Measurements from ENCODE around the gene EFCAB9. TPM values are rescaled to one million over a fixed set of nuclear protein-coding genes. Genes with fewer than 3 reads are reported as not detected.

The EFCAB9 gene
- total RNA-seq, 1 experiment from 2014 or later: not detected

DNA sequence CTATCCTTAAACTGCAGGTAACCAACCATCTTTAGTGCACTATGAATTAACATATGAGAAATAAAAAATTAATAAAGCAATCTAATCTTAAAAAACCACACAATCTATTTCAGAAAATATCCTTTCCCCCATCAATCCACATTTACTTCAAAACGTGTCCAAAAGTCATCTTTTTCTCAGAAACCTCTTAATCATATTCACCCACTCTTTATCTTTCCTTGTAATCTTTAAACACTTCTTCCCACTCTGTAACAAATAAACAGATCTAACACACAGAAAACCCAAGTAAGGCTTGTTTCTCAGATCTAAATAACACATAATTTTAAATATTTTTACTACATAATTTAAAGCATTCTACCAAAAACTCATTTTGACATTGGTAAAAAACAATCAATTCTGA lies 44.4 kb downstream of the EFCAB9 start:
- POLR2A ChIA-PET: no interaction called here
- BruUV-seq (replicated peaks): no TSS peak
- Histone ChIP-seq H3K79me2 (ENCODE audit: insufficient read depth, low read length) (peaks cover 3% of the 10 kb centered on the region; the same call in 1 of the 2 replicates), H3K36me3 (ENCODE audit: control insufficient read depth in 1 of 2, insufficient read depth in 2 of 2, low read length in 2 of 2) (peaks cover 0 to 3% of the 10 kb centered on the region in 2 experiments; a peak in 1 of 4 replicates), H3K4me1 (ENCODE audit: control insufficient read depth in 1 of 2, insufficient read depth in 2 of 2, low read length in 2 of 2) (peaks cover 0 to 4% of the 10 kb centered on the region in 2 experiments; a peak in 1 of 4 replicates), H3K4me2 (ENCODE audit: low read length) (no peak overlapping the region), H3K4me3 (replicated peaks in 1 of 2; ENCODE audit: low read depth in 1 of 2, low read length in 2 of 2) (no peak overlapping the region), H3K9me2 (ENCODE audit: insufficient read depth) (no peaks in the 10 kb centered on the region), H4K20me1 (ENCODE audit: insufficient read depth) (no peaks in the 10 kb centered on the region), H2AFZ (ENCODE audit: low read depth, low read length, poor library complexity, severe bottlenecking) (no peak overlapping the region), H3K27me3 (ENCODE audit: insufficient read depth, low read length) (no peaks in the 10 kb centered on the region), H3K9ac (ENCODE audit: low read length) (no peak overlapping the region), H3K9me3 (ENCODE audit: control insufficient read depth in 1 of 2, insufficient read depth in 1 of 2, low read depth in 1 of 2, low read length in 2 of 2) (no peaks in the 10 kb centered on the region), H3K27ac (ENCODE audit: low read depth, low read length) (no peak overlapping the region)
- CTCF ChIA-PET: no interaction called here
- RAD21 ChIA-PET (ENCODE audit: low non-redundant PET in 1 of 2, low total read pairs in 2 of 2, uncharacterized antibody in 2 of 2, unreplicated experiment in 2 of 2): no interaction called here
- no peak for ATAC-seq
- DNase-seq (ENCODE audit: low read depth, low spot score): no peak
- TF ChIP-seq, protein P1, sequence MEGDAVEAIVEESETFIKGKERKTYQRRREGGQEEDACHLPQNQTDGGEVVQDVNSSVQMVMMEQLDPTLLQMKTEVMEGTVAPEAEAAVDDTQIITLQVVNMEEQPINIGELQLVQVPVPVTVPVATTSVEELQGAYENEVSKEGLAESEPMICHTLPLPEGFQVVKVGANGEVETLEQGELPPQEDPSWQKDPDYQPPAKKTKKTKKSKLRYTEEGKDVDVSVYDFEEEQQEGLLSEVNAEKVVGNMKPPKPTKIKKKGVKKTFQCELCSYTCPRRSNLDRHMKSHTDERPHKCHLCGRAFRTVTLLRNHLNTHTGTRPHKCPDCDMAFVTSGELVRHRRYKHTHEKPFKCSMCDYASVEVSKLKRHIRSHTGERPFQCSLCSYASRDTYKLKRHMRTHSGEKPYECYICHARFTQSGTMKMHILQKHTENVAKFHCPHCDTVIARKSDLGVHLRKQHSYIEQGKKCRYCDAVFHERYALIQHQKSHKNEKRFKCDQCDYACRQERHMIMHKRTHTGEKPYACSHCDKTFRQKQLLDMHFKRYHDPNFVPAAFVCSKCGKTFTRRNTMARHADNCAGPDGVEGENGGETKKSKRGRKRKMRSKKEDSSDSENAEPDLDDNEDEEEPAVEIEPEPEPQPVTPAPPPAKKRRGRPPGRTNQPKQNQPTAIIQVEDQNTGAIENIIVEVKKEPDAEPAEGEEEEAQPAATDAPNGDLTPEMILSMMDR (IDR thresholded peaks at IDR 0.05 in 2 of 3, conservative IDR thresholded peaks at IDR 0.05 in 1 of 3; ENCODE audit: borderline replicate concordance in 1 of 3, insufficient read depth in 1 of 3, low read depth in 2 of 3, low read length in 2 of 3): no peak
- TF ChIP-seq EGR1 (IDR thresholded peaks at IDR 0.05; ENCODE audit: low read depth) (no peak), TCF7L2 (IDR thresholded peaks at IDR 0.05; ENCODE audit: borderline replicate concordance, extremely low read depth, insufficient read depth, insufficient read length) (no peak), EZH2phosphoT487 (IDR thresholded peaks at IDR 0.05; ENCODE audit: borderline replicate concordance) (no peak), CBX3 (IDR thresholded peaks at IDR 0.05; ENCODE audit: low read depth) (no peak), MAX (IDR thresholded peaks at IDR 0.05) (no peak), ZFX (IDR thresholded peaks at IDR 0.05) (no peak), RAD21 (IDR thresholded peaks at IDR 0.05; ENCODE audit: low read depth) (no peak), ELF1 (IDR thresholded peaks at IDR 0.05; ENCODE audit: borderline replicate concordance, low read depth) (no peak), ZNF274 (IDR thresholded peaks at IDR 0.05; ENCODE audit: low read depth, low read length) (no peak), YY1 (IDR thresholded peaks at IDR 0.05; ENCODE audit: extremely low read depth, insufficient replicate concordance, low read depth, low read length) (no peak), EZH2 (IDR thresholded peaks at IDR 0.05) (no peak), REST (IDR thresholded peaks at IDR 0.05; ENCODE audit: low read depth) (no peak), FOSL1 (IDR thresholded peaks at IDR 0.05; ENCODE audit: low read depth) (no peak), SIN3A (IDR thresholded peaks at IDR 0.05; ENCODE audit: low read depth) (no peak), JUND (IDR thresholded peaks at IDR 0.05) (no peak), CEBPB (IDR thresholded peaks at IDR 0.05; ENCODE audit: low read depth) (no peak), POLR2AphosphoS5 (IDR thresholded peaks at IDR 0.05; ENCODE audit: low read depth, low read length) (no peak), POLR2A (IDR thresholded peaks at IDR 0.05; ENCODE audit: borderline replicate concordance, extremely low read depth, insufficient read depth, insufficient read length) (no peak)
- TF ChIP-seq, protein P2, sequence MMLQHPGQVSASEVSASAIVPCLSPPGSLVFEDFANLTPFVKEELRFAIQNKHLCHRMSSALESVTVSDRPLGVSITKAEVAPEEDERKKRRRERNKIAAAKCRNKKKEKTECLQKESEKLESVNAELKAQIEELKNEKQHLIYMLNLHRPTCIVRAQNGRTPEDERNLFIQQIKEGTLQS (IDR thresholded peaks at IDR 0.05): no peak
- intact Hi-C loops (cut with micrococcal nuclease): no loop called here
